ENCODE results near the gene SPDYC.

Gene SPDYC

DNA sequence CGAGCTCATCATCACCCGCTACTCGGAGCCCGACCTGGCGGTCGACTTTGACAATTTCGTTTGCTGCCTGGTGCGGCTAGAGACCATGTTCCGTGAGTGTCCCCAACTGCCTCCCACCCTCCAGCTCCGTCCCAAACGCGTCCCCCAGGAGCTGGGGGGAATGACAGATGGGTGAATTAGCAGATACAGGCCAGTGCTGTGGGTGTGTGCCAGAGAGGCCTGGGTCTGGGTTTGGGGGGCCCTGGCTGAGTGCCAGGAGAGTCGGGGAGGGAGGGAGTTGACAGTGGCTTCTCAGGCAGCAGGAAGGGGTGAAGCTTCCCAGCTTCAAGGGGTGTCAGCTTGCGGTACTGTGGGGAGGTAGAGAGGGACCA lies 40.3 kb downstream of the SPDYC start:
- no peak overlapping the region for H3K4me3 ChIP-seq (ENCODE audit: control insufficient read depth, low read depth, low read length)
- TF ChIP-seq, protein P1, sequence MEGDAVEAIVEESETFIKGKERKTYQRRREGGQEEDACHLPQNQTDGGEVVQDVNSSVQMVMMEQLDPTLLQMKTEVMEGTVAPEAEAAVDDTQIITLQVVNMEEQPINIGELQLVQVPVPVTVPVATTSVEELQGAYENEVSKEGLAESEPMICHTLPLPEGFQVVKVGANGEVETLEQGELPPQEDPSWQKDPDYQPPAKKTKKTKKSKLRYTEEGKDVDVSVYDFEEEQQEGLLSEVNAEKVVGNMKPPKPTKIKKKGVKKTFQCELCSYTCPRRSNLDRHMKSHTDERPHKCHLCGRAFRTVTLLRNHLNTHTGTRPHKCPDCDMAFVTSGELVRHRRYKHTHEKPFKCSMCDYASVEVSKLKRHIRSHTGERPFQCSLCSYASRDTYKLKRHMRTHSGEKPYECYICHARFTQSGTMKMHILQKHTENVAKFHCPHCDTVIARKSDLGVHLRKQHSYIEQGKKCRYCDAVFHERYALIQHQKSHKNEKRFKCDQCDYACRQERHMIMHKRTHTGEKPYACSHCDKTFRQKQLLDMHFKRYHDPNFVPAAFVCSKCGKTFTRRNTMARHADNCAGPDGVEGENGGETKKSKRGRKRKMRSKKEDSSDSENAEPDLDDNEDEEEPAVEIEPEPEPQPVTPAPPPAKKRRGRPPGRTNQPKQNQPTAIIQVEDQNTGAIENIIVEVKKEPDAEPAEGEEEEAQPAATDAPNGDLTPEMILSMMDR (conservative IDR thresholded peaks at IDR 0.05; ENCODE audit: control insufficient read depth, insufficient read depth, low read depth, low read length): no peak
- no peak for DNase-seq (ENCODE audit: low read depth)

DNA sequence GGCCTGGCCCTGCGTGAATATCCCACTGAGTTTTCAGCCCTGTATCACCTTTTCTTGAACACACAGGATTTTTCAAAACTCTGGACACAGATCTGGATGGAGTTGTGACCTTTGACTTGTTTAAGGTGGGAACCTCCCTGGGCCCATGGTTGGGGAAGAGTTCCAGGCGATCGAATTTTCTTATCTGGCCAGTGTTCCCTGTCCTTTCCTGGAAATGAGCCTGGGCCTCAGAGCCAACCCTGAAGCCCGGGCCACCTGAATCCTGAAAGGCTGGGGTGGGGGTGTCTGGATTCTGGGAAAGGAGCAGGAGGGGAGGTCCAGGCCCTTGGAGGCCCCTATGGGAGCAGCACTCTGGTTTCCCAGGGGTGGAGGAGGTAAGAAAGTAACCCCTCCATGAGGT lies 40.7 kb downstream of the SPDYC start:
- no peak overlapping the region for H3K4me3 ChIP-seq (ENCODE audit: control insufficient read depth, low read depth, low read length)
- TF ChIP-seq, protein P1 (conservative IDR thresholded peaks at IDR 0.05; ENCODE audit: control insufficient read depth, insufficient read depth, low read depth, low read length): no peak
- no peak for DNase-seq (ENCODE audit: low read depth)

DNA sequence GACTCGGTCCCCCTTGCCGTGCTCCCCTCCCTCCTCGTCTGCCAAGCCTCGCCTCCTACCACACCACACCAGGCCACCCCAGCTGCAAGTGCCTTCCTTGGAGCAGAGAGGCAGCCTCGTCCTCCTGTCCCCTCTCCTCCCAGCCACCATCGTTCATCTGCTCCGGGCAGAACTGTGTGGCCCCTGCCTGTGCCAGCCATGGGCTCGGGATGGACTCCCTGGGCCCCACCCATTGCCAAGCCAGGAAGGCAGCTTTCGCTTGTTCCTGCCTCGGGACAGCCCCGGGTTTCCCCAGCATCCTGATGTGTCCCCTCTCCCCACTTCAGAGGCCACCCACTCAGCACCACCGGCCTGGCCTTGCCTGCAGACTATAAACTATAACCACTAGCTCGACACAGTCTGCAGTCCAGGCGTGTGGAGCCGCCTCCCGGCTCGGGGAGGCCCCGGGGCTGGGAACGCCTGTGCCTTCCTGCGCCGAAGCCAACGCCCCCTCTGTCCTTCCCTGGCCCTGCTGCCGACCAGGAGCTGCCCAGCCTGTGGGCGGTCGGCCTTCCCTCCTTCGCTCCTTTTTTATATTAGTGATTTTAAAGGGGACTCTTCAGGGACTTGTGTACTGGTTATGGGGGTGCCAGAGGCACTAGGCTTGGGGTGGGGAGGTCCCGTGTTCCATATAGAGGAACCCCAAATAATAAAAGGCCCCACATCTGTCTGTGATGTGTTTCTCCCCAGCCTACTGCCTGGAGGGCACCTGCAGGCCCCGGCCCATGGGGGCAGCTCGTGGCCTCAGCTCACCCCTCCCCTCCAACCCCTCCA lies 41.5 kb downstream of the SPDYC start:
- DNase-seq (ENCODE audit: low read depth): no peak
- TF ChIP-seq, protein P1 (conservative IDR thresholded peaks at IDR 0.05; ENCODE audit: control insufficient read depth, insufficient read depth, low read depth, low read length): no peak
- H3K4me3 ChIP-seq (ENCODE audit: control insufficient read depth, low read depth, low read length): no peak overlapping the region

DNA sequence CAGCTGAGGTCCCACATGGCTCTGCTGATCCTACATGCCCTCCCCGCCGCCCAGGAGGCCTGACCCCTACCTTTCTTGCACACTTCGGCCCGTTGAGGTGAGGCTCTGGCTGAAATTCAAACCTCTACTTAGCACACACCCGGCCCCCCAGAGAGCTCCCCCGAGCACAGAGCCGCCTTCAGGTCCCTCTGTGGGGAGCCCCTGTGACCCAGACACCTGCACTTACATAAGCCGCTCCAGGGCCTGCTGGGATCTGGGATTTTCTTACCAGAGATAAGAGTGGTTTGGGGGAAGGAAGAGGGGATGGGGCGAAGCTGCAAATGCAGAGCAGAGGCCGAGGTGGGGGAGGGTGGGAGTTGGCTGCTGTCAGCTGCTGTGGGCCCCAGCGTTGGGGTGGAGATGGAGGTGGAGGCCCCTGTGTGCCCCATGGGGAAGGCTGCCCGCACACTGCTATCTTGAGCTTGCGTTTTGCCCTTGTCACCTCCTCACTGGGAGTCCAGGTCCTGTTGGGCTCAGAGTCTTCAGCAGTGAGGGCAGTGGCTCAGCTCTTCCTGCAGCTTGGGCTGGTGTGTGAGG lies 42.3 kb downstream of the SPDYC start:
- no peak overlapping the region for H3K4me3 ChIP-seq (ENCODE audit: control insufficient read depth, low read depth, low read length)
- TF ChIP-seq, protein P1 (conservative IDR thresholded peaks at IDR 0.05; ENCODE audit: control insufficient read depth, insufficient read depth, low read depth, low read length): no peak
- no peak for DNase-seq (ENCODE audit: low read depth)

DNA sequence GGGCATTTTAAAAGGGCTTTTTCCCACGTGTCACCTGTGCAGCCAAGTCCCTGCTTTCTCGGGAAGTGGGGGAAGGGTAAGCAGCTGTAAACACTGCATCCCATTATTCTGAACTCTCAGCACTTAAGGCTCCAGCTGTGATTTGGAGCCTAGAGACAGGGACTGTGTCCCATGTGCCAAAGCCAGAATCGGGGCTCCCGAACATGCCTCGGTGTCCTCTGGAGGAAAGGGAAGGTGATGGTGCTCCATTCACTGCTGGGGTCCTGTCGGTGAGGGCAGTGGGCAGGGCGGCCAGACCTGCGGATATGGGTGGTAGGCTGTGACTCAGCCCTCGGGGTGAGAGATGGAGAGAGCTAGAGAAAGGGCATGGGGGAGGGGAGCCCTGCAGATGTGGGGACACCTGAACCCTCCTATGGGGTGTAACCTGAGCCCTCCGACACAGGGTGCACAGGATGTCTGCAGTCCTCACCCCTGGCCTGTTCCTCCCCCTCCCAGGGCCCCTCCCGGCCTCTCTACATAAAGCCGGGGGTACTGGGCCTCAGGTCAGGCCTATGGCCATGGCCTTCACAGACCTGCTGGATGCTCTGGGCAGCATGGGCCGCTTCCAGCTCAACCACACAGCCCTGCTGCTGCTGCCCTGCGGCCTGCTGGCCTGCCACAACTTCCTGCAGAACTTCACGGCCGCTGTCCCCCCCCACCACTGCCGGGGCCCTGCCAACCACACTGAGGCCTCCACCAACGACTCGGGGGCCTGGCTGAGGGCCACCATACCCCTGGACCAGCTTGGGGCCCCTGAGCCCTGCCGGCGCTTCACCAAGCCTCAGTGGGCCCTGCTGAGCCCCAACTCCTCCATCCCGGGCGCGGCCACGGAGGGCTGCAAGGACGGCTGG lies 43.5 kb downstream of the SPDYC start:
- no peak overlapping the region for H3K4me3 ChIP-seq (ENCODE audit: control insufficient read depth, low read depth, low read length)
- TF ChIP-seq, protein P1 (conservative IDR thresholded peaks at IDR 0.05; ENCODE audit: control insufficient read depth, insufficient read depth, low read depth, low read length): no peak
- no peak for DNase-seq (ENCODE audit: low read depth)

DNA sequence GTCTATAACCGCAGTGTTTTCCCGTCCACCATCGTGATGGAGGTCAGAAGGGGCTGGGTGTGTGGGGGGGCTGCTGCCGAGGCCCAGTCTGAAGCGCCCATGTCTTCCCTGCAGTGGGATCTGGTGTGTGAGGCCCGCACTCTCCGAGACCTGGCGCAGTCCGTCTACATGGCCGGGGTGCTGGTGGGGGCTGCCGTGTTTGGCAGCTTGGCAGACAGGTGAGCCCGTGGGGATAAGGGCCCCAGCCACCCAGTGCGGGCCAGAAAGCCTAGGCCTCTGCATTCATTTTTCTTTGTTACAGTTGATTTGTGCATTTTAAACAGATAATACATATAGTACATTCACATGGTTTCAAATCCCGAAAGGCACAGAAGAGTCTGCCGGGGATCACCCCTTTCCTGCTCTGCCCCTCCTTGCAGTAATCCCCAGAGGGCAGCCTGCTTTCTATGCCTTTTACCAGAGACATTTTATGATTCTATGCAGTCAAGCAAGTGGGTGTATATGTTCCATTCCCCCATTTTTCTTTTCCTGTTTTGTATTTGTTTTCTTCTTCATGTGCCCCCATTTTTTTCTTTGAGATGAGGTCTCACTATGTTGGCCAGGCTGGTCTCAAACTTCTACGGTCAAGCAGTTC lies 44.3 kb downstream of the SPDYC start:
- H3K4me3 ChIP-seq (ENCODE audit: control insufficient read depth, low read depth, low read length): no peak overlapping the region
- no peak for DNase-seq (ENCODE audit: low read depth)

More for the DNA sequence above, 44.3 kb downstream of the SPDYC start:
- TF ChIP-seq, protein P1 (conservative IDR thresholded peaks at IDR 0.05; ENCODE audit: control insufficient read depth, insufficient read depth, low read depth, low read length): no peak

Data from fibroblast of mammary gland (primary cell).